A673 (cell line): ENCODE results near the gene ETFB. TPM values are rescaled to one million over a fixed set of nuclear protein-coding genes. Genes with fewer than 3 reads are reported as not detected.

ENCODE experiments used
- BruUV-seq: library from RNA; stranded (reverse); fragments of 400-500 nt; replicated peaks from 2 replicates; lab custom pipeline; 2021; lab: Mats Ljungman, UMichigan
- CTCF ChIA-PET: fragments of 300-600 bp; sonication (Branson Sonifier 250); formaldehyde crosslinking; loops from one replicate; lab custom pipeline; 2022; ENCODE audit warnings: antibody characterized with exemption; lab: Charles Lee
- POLR2A ChIA-PET: fragments of 300-600 bp; sonication (Branson Sonifier 250); formaldehyde crosslinking; loops from one replicate; lab custom pipeline; 2022; ENCODE audit warnings: antibody characterized with exemption; ENCODE audit not compliant: low non-redundant PET; lab: Charles Lee
- DNase-seq: peaks from one replicate; pipeline ENCODE4 v3.0.0-alpha.2; 2015; ENCODE audit warnings: low spot score
- H3K27ac ChIP-seq: fragments of 200-600 bp; sonication (generic); 2 replicates; pipeline ENCODE4 v1.5.1; 2016; ENCODE audit warnings: mixed run types, low read depth, mild to moderate bottlenecking, mixed read lengths, antibody characterized with exemption, low read length; ENCODE audit not compliant: poor library complexity, severe bottlenecking
- H3K27me3 ChIP-seq: fragments of 200-600 bp; sonication (generic); replicated peaks from 2 replicates; pipeline ENCODE4 v1.6.1; 2017; ENCODE audit warnings: mixed run types, low read depth, mild to moderate bottlenecking, mixed read lengths, antibody characterized with exemption, low read length; ENCODE audit not compliant: insufficient read depth, poor library complexity
- H3K36me3 ChIP-seq: fragments of 200-600 bp; sonication (generic); 2 replicates; pipeline ENCODE4 v1.6.1; 2016; ENCODE audit warnings: mixed run types, mild to moderate bottlenecking, mixed read lengths, antibody characterized with exemption, low read length; ENCODE audit not compliant: insufficient read depth, poor library complexity, severe bottlenecking
- H3K4me1 ChIP-seq: fragments of 200-600 bp; sonication (generic); 2 replicates; pipeline ENCODE4 v1.6.1; 2017; ENCODE audit warnings: mixed run types, mild to moderate bottlenecking, mixed read lengths, antibody characterized with exemption, low read length; ENCODE audit not compliant: insufficient read depth, poor library complexity, severe bottlenecking
- H3K4me3 ChIP-seq: fragments of 200-600 bp; sonication (generic); 2 replicates; pipeline ENCODE4 v1.5.1; 2016; ENCODE audit warnings: low read depth, mixed run types, mild to moderate bottlenecking, mixed read lengths, low read length; ENCODE audit not compliant: poor library complexity, severe bottlenecking
- H3K9me3 ChIP-seq: fragments of 200-600 bp; sonication (generic); 2 replicates; pipeline ENCODE4 v1.6.1; 2016; ENCODE audit warnings: mixed run types, low read depth, mild to moderate bottlenecking, mixed read lengths, antibody characterized with exemption, low read length; ENCODE audit not compliant: poor library complexity, severe bottlenecking
- EZH2 ChIP-seq: fragments of 200-600 bp; sonication (generic); IDR thresholded peaks from 2 replicates; pipeline ENCODE4 v1.6.1; 2017; ENCODE audit warnings: borderline replicate concordance, low read depth, mild to moderate bottlenecking, mixed read lengths, antibody characterized with exemption, low read length; ENCODE audit not compliant: poor library complexity, severe bottlenecking
- intact Hi-C: fragments of 100-400 bp; cut with micrococcal nuclease; formaldehyde crosslinking; loops from one replicate; pipeline ENCODE4 v1.10.0; 2022; ENCODE audit not compliant: unreplicated experiment
- total RNA-seq: library from RNA; stranded (reverse); gene quantifications from 2 replicates; pipeline ENCODE4 v1.2.3, GENCODE V29; 2021
- TF ChIP-seq, protein P1 (sequence below): fragments of 300-800, 200-600 bp; sonication (generic); conservative IDR thresholded peaks from 2 replicates; pipeline ENCODE4 v1.5.1; 2017; ENCODE audit warnings: low read depth, mild to moderate bottlenecking, antibody characterized with exemption, low read length, moderate library complexity, mixed read lengths

Gene ETFB
- total RNA-seq, 1 experiment from 2014 or later = 52.6 TPM

GRCh38 chr19:51345076-51345620, 21.0 kb downstream of the ETFB start:
- H3K4me3 ChIP-seq = no peak overlapping the region
- BruUV-seq = no TSS peak
- TF ChIP-seq, protein P1, sequence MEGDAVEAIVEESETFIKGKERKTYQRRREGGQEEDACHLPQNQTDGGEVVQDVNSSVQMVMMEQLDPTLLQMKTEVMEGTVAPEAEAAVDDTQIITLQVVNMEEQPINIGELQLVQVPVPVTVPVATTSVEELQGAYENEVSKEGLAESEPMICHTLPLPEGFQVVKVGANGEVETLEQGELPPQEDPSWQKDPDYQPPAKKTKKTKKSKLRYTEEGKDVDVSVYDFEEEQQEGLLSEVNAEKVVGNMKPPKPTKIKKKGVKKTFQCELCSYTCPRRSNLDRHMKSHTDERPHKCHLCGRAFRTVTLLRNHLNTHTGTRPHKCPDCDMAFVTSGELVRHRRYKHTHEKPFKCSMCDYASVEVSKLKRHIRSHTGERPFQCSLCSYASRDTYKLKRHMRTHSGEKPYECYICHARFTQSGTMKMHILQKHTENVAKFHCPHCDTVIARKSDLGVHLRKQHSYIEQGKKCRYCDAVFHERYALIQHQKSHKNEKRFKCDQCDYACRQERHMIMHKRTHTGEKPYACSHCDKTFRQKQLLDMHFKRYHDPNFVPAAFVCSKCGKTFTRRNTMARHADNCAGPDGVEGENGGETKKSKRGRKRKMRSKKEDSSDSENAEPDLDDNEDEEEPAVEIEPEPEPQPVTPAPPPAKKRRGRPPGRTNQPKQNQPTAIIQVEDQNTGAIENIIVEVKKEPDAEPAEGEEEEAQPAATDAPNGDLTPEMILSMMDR = no peak
- TF ChIP-seq EZH2 = no peak
- ChIA-PET CTCF (no interaction called here), POLR2A (no interaction called here)
- H3K9me3 ChIP-seq = no peaks in the 10 kb centered on the region
- no peak overlapping the region for H3K27ac ChIP-seq
- H3K4me1 ChIP-seq = peaks cover 5% of the 10 kb centered on the region
- intact Hi-C loops = no loop called here
- H3K27me3 ChIP-seq = no peaks in the 10 kb centered on the region
- H3K36me3 ChIP-seq = peaks cover 3% of the 10 kb centered on the region
- DNase-seq = no peak

- no peak for DNase-seq
- ChIA-PET CTCF (no interaction called here), POLR2A (no interaction called here)
- Histone ChIP-seq H3K4me1 (peaks cover 8% of the 10 kb centered on the region), H3K4me3 (no peak overlapping the region), H3K27ac (no peak overlapping the region), H3K9me3 (no peaks in the 10 kb centered on the region), H3K27me3 (no peaks in the 10 kb centered on the region), H3K36me3 (no peaks in the 10 kb centered on the region)
- intact Hi-C loops = no loop called here
- BruUV-seq = no TSS peak
- TF ChIP-seq, protein P1 = no peak
- no peak for TF ChIP-seq EZH2
Observed at GRCh38 chr19:51342631-51343569, 23.3 kb downstream of the ETFB start.

DNA sequence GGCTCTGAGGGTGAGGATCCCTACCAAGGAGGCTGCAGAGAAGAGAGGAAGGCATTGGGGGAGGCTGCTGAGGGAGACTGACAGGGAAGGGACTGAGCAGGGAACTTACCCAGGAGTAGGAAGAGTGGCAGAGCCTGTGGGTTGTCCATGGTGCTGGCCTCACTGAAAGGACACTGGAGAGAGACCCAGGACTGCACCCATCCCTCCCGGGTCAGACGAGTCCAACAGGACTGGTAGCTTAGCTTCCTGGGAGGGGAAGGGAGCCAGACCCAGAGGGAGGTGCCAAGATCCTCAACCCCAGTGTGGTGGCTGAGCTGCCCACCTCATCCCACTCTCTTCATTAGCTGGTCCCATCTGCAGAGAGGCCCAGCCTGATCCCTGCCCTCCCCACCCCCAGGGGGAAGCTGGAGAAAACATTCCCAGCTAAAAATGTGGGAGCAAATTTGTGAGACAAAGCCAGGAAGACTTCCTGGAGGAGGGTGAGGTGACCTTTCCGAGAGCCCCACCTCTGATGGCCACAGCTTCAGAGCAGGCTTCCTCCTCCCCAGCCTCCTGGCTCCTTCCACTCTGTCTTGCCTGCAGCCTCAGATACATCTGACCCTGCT, 24.1 kb downstream of the ETFB start, which contains the start of gene VSIG10L:
VSIG10L (minus strand) TSS at position 164 of the 605 bp plus-strand sequence; CDS start at position 149, 15 bp downstream.
- Histone ChIP-seq H3K27me3 (no peaks in the 10 kb centered on the region), H3K9me3 (no peaks in the 10 kb centered on the region), H3K36me3 (no peaks in the 10 kb centered on the region), H3K4me1 (peaks cover 8% of the 10 kb centered on the region), H3K27ac (no peak within 1 kb of the TSS), H3K4me3 (no peak within 1 kb of the TSS)
- ChIA-PET CTCF (no interaction called here), POLR2A (no interaction called here)
- intact Hi-C loops = no loop called here
- TF ChIP-seq, protein P1 = no peak
- TF ChIP-seq EZH2 = no peak
- BruUV-seq = no TSS peak
- no peak for DNase-seq
